ENCODE data around the gene SNRPB.

- no peak for TF ChIP-seq POLR2AphosphoS5 (IDR thresholded peaks at IDR 0.05; ENCODE audit: borderline replicate concordance, low read depth, low read length)
- TF ChIP-seq FOXP2 (optimal IDR thresholded peaks at IDR 0.05; ENCODE audit: control extremely low read depth, extremely low read length, insufficient read depth) = no peak
- no peak for TF ChIP-seq EZH2 (IDR thresholded peaks at IDR 0.05)
These were observed 52.2 kb downstream of the SNRPB start for GRCh38 chr20:2418388-2418787.
